Astrocyte (in vitro differentiated cells and primary cell): ENCODE data around the gene HLX. TPM values are rescaled to one million over a fixed set of nuclear protein-coding genes. Genes with fewer than 3 reads are reported as not detected.

ENCODE experiments used
- DNase-seq: peaks from one replicate; pipeline ENCODE4 v3.0.0-alpha.2; 2010; ENCODE audit warnings: low read depth
- FAIRE-seq: peaks from 2 replicates; lab custom pipeline; 2011; peaks lifted over from hg19 to GRCh38; lab: Jason Lieb, UNC
- H2AFZ ChIP-seq: 2 replicates; pipeline ENCODE4 v1.6.0; 2012; ENCODE audit warnings: low read depth, low read length, inconsistent platforms
- H3K27ac ChIP-seq: 2 replicates; pipeline ENCODE4 v1.5.1; 2011; ENCODE audit warnings: low read depth, low read length, inconsistent platforms
- H3K27me3 ChIP-seq: 2 replicates; pipeline ENCODE4 v1.6.0; 2011; ENCODE audit warnings: low read length, inconsistent platforms; ENCODE audit not compliant: insufficient read depth
- H3K36me3 ChIP-seq: 2 replicates; pipeline ENCODE4 v1.5.1; 2011; ENCODE audit warnings: low read length, inconsistent platforms; ENCODE audit not compliant: insufficient read depth
- H3K4me1 ChIP-seq: 2 replicates; pipeline ENCODE4 v1.5.1; 2011; ENCODE audit warnings: low read length, inconsistent platforms; ENCODE audit not compliant: insufficient read depth
- H3K4me2 ChIP-seq: 2 replicates; pipeline ENCODE4 v1.6.0; 2012; ENCODE audit warnings: low read length, inconsistent platforms
- H3K4me3 ChIP-seq: 2 replicates; pipeline ENCODE4 v1.5.1; 2011; ENCODE audit warnings: low read depth, mild to moderate bottlenecking, low read length, inconsistent platforms; ENCODE audit not compliant: insufficient read depth
- H3K79me2 ChIP-seq: 2 replicates; pipeline ENCODE4 v1.6.0; 2012; ENCODE audit warnings: mild to moderate bottlenecking, low read length, inconsistent platforms; ENCODE audit not compliant: insufficient read depth
- H3K9ac ChIP-seq: 2 replicates; pipeline ENCODE4 v1.6.0; 2012; ENCODE audit warnings: mild to moderate bottlenecking, low read length, inconsistent platforms
- H3K9me3 ChIP-seq: 2 replicates; pipeline ENCODE4 v1.5.1; 2012; ENCODE audit warnings: low read depth, mild to moderate bottlenecking, low read length, inconsistent platforms; ENCODE audit not compliant: insufficient read depth
- H4K20me1 ChIP-seq: 2 replicates; pipeline ENCODE4 v1.6.0; 2012; ENCODE audit warnings: low read length, inconsistent platforms; ENCODE audit not compliant: insufficient read depth
- H3K27ac Mint-ChIP-seq: one replicate; pipeline ENCODE4 v1.8.0; 2021; ENCODE audit warnings: mild to moderate bottlenecking, mixed read lengths; ENCODE audit not compliant: unreplicated experiment
- H3K27me3 Mint-ChIP-seq: one replicate; pipeline ENCODE4 v1.8.0; 2021; ENCODE audit warnings: low read depth, mixed read lengths; ENCODE audit not compliant: unreplicated experiment
- H3K36me3 Mint-ChIP-seq: one replicate; pipeline ENCODE4 v1.8.0; 2021; ENCODE audit warnings: low read depth, mixed read lengths; ENCODE audit not compliant: unreplicated experiment
- H3K4me1 Mint-ChIP-seq: one replicate; pipeline ENCODE4 v1.8.0; 2021; ENCODE audit warnings: low read depth, mixed read lengths; ENCODE audit not compliant: unreplicated experiment
- H3K4me3 Mint-ChIP-seq: one replicate; pipeline ENCODE4 v1.8.0; 2021; ENCODE audit warnings: mild to moderate bottlenecking, moderate library complexity, mixed read lengths; ENCODE audit not compliant: unreplicated experiment
- H3K9me3 Mint-ChIP-seq: one replicate; pipeline ENCODE4 v1.8.0; 2021; ENCODE audit warnings: mild to moderate bottlenecking, mixed read lengths; ENCODE audit not compliant: unreplicated experiment
- CTCF ChIP-seq: IDR thresholded peaks from 2 replicates; pipeline ENCODE4 v1.5.1; 2011; ENCODE audit warnings: low read depth, mild to moderate bottlenecking, inconsistent platforms, low read length, moderate library complexity; ENCODE audit not compliant: insufficient read depth
- EZH2 ChIP-seq: IDR thresholded peaks from 2 replicates; pipeline ENCODE4 v1.6.1; 2012; ENCODE audit warnings: mild to moderate bottlenecking, low read length, inconsistent platforms; ENCODE audit not compliant: insufficient read depth
- total RNA-seq: library from RNA; stranded (reverse); gene quantifications from 2 replicates; pipeline ENCODE4 v1.2.1, GENCODE V29; 2021

Gene HLX
- total RNA-seq, 1 donor from 2014 or later = 1.4 TPM

DNA sequence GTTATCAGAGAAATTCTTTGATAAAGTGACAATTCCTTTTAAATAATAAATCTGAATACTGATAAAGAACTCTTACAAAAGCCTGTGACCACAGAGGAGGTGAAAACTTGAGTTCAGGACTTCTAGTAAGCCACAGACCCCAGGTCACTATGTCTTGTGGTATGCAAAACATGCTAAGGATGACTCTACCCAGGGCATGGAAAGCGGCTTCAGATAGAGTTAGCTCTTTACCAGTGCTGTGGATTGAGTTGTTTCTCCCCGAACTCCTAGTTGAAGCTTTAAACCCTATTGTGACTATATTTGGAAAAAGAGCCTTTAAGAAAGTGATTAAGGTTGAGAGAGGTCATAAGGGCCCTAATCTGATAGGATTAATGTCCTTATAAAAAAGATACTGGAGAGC lies 42.3 kb downstream of the HLX start:
- Mint-ChIP-seq H3K36me3 (no peaks in the 10 kb centered on the region), H3K4me1 (no peaks in the 10 kb centered on the region), H3K9me3 (no peaks in the 10 kb centered on the region), H3K4me3 (no peak overlapping the region), H3K27ac (no peak overlapping the region), H3K27me3 (peaks cover 10% of the 10 kb centered on the region)
- DNase-seq (no peak), FAIRE-seq (no peak)
- Histone ChIP-seq H3K36me3 (no peaks in the 10 kb centered on the region), H3K9me3 (no peaks in the 10 kb centered on the region), H3K4me3 (no peak overlapping the region), H3K79me2 (no peaks in the 10 kb centered on the region), H2AFZ (no peak overlapping the region), H3K27me3 (no peaks in the 10 kb centered on the region), H3K4me1 (no peaks in the 10 kb centered on the region), H3K27ac (no peak overlapping the region), H3K9ac (no peak overlapping the region), H3K4me2 (no peak overlapping the region), H4K20me1 (no peaks in the 10 kb centered on the region)
- no peak for TF ChIP-seq EZH2
- no peak for TF ChIP-seq CTCF

DNA sequence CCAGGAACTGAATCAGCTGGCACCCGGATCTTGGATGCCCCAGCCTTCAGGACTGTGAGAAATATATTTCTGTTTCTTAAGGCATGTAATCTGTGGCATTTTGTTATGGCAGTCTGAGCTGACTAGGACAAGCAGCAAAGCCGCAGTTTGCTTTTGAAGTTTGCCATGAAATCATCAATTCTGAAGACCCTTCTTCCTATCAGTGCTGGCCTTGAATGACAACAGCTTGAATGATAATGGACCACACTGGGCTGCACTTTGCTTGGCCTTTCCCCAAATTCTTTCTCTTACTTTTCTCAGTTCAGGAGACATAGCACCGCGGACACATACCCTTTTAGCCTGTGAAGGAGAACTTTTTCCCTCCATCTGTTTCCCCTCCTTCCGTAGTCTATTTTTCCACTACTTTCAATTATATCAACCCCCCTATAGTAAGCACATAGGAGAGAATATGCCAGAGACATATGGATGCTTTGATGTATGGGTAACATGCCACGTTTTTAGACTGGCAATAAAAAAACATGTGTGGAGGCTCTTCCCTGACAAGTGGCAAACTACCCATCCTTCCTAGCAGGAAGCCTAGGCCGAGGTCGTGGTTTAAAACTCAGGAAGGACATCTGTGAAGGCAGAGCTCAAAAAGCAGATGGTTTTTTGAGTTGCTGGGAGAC lies 42.9 kb downstream of the HLX start:
- Histone ChIP-seq H3K9me3 (no peaks in the 10 kb centered on the region), H3K4me2 (no peak overlapping the region), H2AFZ (no peak overlapping the region), H3K9ac (no peak overlapping the region), H4K20me1 (no peaks in the 10 kb centered on the region), H3K4me3 (no peak overlapping the region), H3K79me2 (no peaks in the 10 kb centered on the region), H3K4me1 (no peaks in the 10 kb centered on the region), H3K36me3 (no peaks in the 10 kb centered on the region), H3K27me3 (no peaks in the 10 kb centered on the region), H3K27ac (no peak overlapping the region)
- FAIRE-seq (no peak), DNase-seq (no peak)
- Mint-ChIP-seq H3K27ac (no peak overlapping the region), H3K9me3 (no peaks in the 10 kb centered on the region), H3K4me1 (no peaks in the 10 kb centered on the region), H3K4me3 (no peak overlapping the region), H3K36me3 (no peaks in the 10 kb centered on the region), H3K27me3 (peaks cover 10% of the 10 kb centered on the region)
- TF ChIP-seq CTCF (no peak), EZH2 (no peak)

DNA sequence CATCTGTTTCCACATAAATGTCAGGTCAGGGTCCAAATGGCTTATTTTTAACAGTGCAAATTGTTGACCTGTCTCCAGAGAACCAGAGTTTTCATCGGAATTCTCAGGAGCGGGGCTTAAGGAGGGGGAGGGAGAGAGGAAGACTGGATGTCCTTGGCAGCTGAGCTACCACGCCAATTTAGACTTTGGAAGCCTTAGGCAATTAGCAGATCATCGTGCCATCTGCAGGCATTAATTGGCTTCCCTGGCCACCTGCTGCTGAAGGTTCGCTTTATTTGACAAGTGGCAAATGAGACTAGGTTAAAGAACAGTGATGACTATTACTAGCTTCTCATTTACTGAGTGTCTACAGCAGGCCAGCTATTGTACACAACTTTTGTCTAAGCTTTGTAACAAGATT lies 43.7 kb downstream of the HLX start:
- Mint-ChIP-seq H3K27ac (no peak overlapping the region), H3K27me3 (peaks cover 15% of the 10 kb centered on the region), H3K4me3 (no peak overlapping the region), H3K4me1 (no peaks in the 10 kb centered on the region), H3K9me3 (no peaks in the 10 kb centered on the region), H3K36me3 (no peaks in the 10 kb centered on the region)
- no peak for TF ChIP-seq CTCF
- TF ChIP-seq EZH2 = no peak
- Histone ChIP-seq H2AFZ (no peak overlapping the region), H4K20me1 (no peaks in the 10 kb centered on the region), H3K27me3 (no peaks in the 10 kb centered on the region), H3K9me3 (no peaks in the 10 kb centered on the region), H3K27ac (no peak overlapping the region), H3K4me3 (no peak overlapping the region), H3K36me3 (no peaks in the 10 kb centered on the region), H3K4me1 (no peaks in the 10 kb centered on the region), H3K4me2 (no peak overlapping the region), H3K79me2 (no peaks in the 10 kb centered on the region), H3K9ac (no peak overlapping the region)
- DNase-seq (no peak), FAIRE-seq (no peak)
